ENCODE results near the gene COG5.
"Not testable (repeated sequence)": the region's sequence is repeated elsewhere in the genome, so short reads cannot be mapped to it uniquely, and the experiment has no call there.

Gene COG5

GRCh38 chr7:107269790-107270189 is 293.9 kb downstream of the COG5 start:
- DNase-seq (ENCODE audit: low spot score): no peak

- no peak for DNase-seq (ENCODE audit: low spot score)
Observed at GRCh38 chr7:107268594-107268993, 295.1 kb downstream of the COG5 start.

GRCh38 chr7:107267138-107267537 is 296.6 kb downstream of the COG5 start:
- DNase-seq (ENCODE audit: low spot score): no peak

GRCh38 chr7:107264723-107265122 is 299.0 kb downstream of the COG5 start:
- no peak for DNase-seq (ENCODE audit: low spot score)

GRCh38 chr7:107262857-107263256 is 300.9 kb downstream of the COG5 start:
- no peak for DNase-seq (ENCODE audit: low spot score)

GRCh38 chr7:107258737-107259136 is 305.0 kb downstream of the COG5 start:
- DNase-seq (ENCODE audit: low spot score): no peak

- no peak for DNase-seq (ENCODE audit: low spot score)
Observed at GRCh38 chr7:107255602-107256001, 308.1 kb downstream of the COG5 start.

GRCh38 chr7:107254398-107254985 is 309.2 kb downstream of the COG5 start:
- no peak for DNase-seq (ENCODE audit: low spot score)

- DNase-seq (ENCODE audit: low spot score): no peak
Observed at GRCh38 chr7:107253599-107253998, 310.1 kb downstream of the COG5 start.

- no peak for DNase-seq (ENCODE audit: low spot score)
Observed at GRCh38 chr7:107251963-107252362, 311.8 kb downstream of the COG5 start.

- DNase-seq (ENCODE audit: low spot score): no peak
Observed at GRCh38 chr7:107248551-107249316, 315.0 kb downstream of the COG5 start.

GRCh38 chr7:107246836-107247235 is 316.9 kb downstream of the COG5 start:
- not testable (repeated sequence) for DNase-seq (ENCODE audit: low spot score)

GRCh38 chr7:107244613-107245012 is 319.1 kb downstream of the COG5 start:
- no peak for DNase-seq (ENCODE audit: low spot score)

GRCh38 chr7:107242267-107242666 is 321.5 kb downstream of the COG5 start:
- DNase-seq (ENCODE audit: low spot score): no peak

GRCh38 chr7:107237451-107237850 is 326.3 kb downstream of the COG5 start:
- no peak for DNase-seq (ENCODE audit: low spot score)

- no peak for DNase-seq (ENCODE audit: low spot score)
Observed at GRCh38 chr7:107236862-107237261, 326.9 kb downstream of the COG5 start.

- DNase-seq (ENCODE audit: low spot score): no peak
Observed at GRCh38 chr7:107234436-107234835, 329.3 kb downstream of the COG5 start.

- no peak for DNase-seq (ENCODE audit: low spot score)
Observed at GRCh38 chr7:107233981-107234380, 329.7 kb downstream of the COG5 start.

- DNase-seq (ENCODE audit: low spot score): no peak
Observed at GRCh38 chr7:107233174-107233573, 330.5 kb downstream of the COG5 start.

- DNase-seq (ENCODE audit: low spot score): no peak
Observed at GRCh38 chr7:107232568-107233090, 331.1 kb downstream of the COG5 start.

GRCh38 chr7:107230334-107230733 is 333.4 kb downstream of the COG5 start:
- DNase-seq (ENCODE audit: low spot score): no peak

- DNase-seq (ENCODE audit: low spot score): no peak
Observed at GRCh38 chr7:107228291-107228690, 335.4 kb downstream of the COG5 start.

- DNase-seq (ENCODE audit: low spot score): no peak
Observed at GRCh38 chr7:107224374-107225223, 339.1 kb downstream of the COG5 start.
